ENCODE measurements around the gene R3HDM2. TPM values are rescaled to one million over a fixed set of nuclear protein-coding genes. Genes with fewer than 3 reads are reported as not detected.
A peak's percentile ranks its signal among the peaks of the same experiment; 100 is the strongest.

Gene R3HDM2
- total RNA-seq, 1 donor from 2014 or later = 57.3 TPM

DNA sequence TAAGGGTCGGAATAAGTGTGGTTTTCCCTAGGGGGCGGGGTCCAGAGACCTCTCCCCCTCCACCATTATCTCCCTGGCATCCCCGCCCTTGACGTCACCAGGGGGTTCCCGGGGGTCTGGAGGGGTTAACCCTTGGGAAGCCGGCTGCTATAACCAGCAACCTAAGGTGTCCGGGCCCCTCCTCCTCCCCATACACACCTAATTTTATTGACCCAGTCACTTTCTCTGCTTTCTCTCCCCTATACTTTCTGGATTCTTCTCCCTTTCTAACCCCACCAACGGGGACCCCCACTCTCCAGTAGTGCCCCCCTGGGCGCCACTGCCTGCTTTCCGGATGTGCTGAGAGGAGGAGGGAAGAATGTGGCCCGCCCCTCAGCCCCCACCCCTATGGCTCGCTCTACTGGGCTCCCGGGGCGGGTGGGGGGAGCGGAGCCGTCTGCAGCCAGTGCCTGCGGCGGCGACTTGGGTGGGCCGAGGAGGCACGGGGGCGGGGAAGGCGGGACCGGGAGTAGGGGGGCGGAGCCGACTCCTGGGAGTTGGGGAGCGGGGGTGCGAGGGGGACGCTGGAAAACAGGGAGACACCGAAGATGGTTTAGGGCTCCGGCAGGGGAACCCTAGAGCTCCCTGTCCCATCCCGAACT is 30.6 kb upstream of the R3HDM2 start:
- H3K4me1 Mint-ChIP-seq = peaks cover 36% of the 10 kb centered on the region

DNA sequence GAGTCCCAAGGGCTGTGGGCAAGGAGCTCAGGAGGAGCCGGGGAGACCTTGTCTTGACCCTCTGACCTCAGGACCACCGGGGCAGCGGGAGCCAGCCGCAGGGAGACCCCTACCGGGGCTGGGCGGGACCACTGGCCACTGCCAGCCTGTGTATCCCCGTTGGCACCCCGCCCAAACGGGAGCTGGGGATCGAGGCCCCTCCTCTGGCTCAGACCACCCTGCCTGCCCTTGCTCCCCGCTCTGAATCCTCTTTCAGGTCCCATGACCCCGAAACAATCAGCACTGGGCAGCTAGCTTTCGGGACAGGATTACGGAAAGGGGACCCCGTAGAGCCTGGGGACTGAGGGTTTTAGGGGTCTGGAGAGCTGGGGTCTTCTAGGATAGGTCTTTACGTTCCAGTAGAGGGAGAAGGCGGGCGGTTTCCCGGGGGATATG is 30.0 kb upstream of the R3HDM2 start:
- Mint-ChIP-seq H3K27me3 (ENCODE audit: low read depth) (peaks cover 70% of the 10 kb centered on the region), H3K9me3 (no peaks in the 10 kb centered on the region), H3K27ac (ENCODE audit: unreplicated experiment) (no peak overlapping the region), H3K4me1 (peaks cover 40% of the 10 kb centered on the region), H3K4me3 (peak overlapping the region; percentile 88), H3K36me3 (ENCODE audit: low read depth) (no peaks in the 10 kb centered on the region)
- TF ChIP-seq CTCF (conservative IDR thresholded peaks at IDR 0.05) = no peak
- peak; percentile 54 for DNase-seq (ENCODE audit: low read depth, low spot score)

More for the DNA sequence above, 30.6 kb upstream of the R3HDM2 start:
- H3K9me3 Mint-ChIP-seq = no peaks in the 10 kb centered on the region
- peaks cover 69% of the 10 kb centered on the region for H3K27me3 Mint-ChIP-seq (ENCODE audit: low read depth)
- no peak for TF ChIP-seq CTCF (conservative IDR thresholded peaks at IDR 0.05)
- H3K36me3 Mint-ChIP-seq (ENCODE audit: low read depth) = no peaks in the 10 kb centered on the region
- H3K4me3 Mint-ChIP-seq = peak overlapping the region; percentile 88
- peak; percentile 42 for DNase-seq (ENCODE audit: low read depth, low spot score)
- H3K27ac Mint-ChIP-seq (ENCODE audit: unreplicated experiment) = no peak overlapping the region

GRCh38 chr12:57460468-57460784 is 29.6 kb upstream of the R3HDM2 start:
- Mint-ChIP-seq H3K9me3 (no peaks in the 10 kb centered on the region), H3K27me3 (ENCODE audit: low read depth) (peaks cover 68% of the 10 kb centered on the region), H3K27ac (ENCODE audit: unreplicated experiment) (no peak overlapping the region), H3K4me1 (peaks cover 41% of the 10 kb centered on the region), H3K36me3 (ENCODE audit: low read depth) (no peaks in the 10 kb centered on the region), H3K4me3 (peak overlapping the region; percentile 88)
- no peak for TF ChIP-seq CTCF (conservative IDR thresholded peaks at IDR 0.05)
- no peak for DNase-seq (ENCODE audit: low read depth, low spot score)

GRCh38 chr12:57459750-57460467 is 29.1 kb upstream of the R3HDM2 start, which contains the start of gene GLI1:
Gene GLI1, plus strand, starts transcription at chr12:57459785. Its CDS starts 3,907 bp downstream, at chr12:57463692.
- Mint-ChIP-seq H3K36me3 (ENCODE audit: low read depth) (no peaks in the 10 kb centered on the region), H3K27ac (ENCODE audit: unreplicated experiment) (peak within 1 kb of the TSS; percentile 94), H3K27me3 (ENCODE audit: low read depth) (peaks cover 67% of the 10 kb centered on the region), H3K4me3 (peak within 1 kb of the TSS; percentile 95), H3K9me3 (no peaks in the 10 kb centered on the region), H3K4me1 (peaks cover 41% of the 10 kb centered on the region)
- TF ChIP-seq CTCF (conservative IDR thresholded peaks at IDR 0.05) = no peak
- no peak for DNase-seq (ENCODE audit: low read depth, low spot score)

- peaks cover 63% of the 10 kb centered on the region for H3K27me3 Mint-ChIP-seq (ENCODE audit: low read depth)
- peak; percentile 99 for DNase-seq (ENCODE audit: low read depth, low spot score)
- H3K9me3 Mint-ChIP-seq = no peaks in the 10 kb centered on the region
- H3K27ac Mint-ChIP-seq (ENCODE audit: unreplicated experiment) = peak overlapping the region; percentile 94
- H3K4me3 Mint-ChIP-seq = peak overlapping the region; percentile 95
- peak; percentile 88 for TF ChIP-seq CTCF (conservative IDR thresholded peaks at IDR 0.05)
- peaks cover 41% of the 10 kb centered on the region for H3K4me1 Mint-ChIP-seq
- no peaks in the 10 kb centered on the region for H3K36me3 Mint-ChIP-seq (ENCODE audit: low read depth)
Measured at GRCh38 chr12:57459055-57459749, 28.4 kb upstream of the R3HDM2 start.
